HG03565 (cell line): ENCODE results near the gene ATG7.
"Not testable (repeated sequence)": the region's sequence is repeated elsewhere in the genome, so short reads cannot be mapped to it uniquely, and the experiment has no call there.

ENCODE experiments used
- ATAC-seq: cut with Tn5 transposase; IDR thresholded peaks from one replicate; pipeline ENCODE4 v1.9.1; 2021; ENCODE audit warnings: mild to moderate bottlenecking, moderate library complexity; ENCODE audit not compliant: unreplicated experiment

ATG7 gene

DNA sequence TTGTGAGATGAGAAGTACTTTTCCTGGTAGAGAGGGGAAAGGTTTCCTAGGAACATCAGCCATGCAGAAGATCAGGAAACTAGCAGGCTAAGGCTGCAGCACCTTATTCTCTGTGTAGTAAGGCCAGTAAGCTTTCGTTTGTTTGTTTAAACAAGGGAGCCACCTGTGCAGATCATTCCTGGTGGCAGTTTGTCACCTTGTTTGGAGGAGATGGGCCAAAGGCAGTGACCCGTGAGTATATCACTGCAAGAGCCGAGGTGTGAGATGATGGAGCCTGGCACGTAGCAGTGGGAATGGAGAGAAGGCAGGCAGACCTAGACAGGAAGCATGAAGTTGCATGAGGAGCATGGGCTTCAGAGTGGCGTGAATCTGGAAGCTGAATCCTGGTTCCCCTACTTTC, 19.6 kb downstream of the ATG7 start:
- ATAC-seq: no peak

GRCh38 chr3:11297126-11297525, 24.9 kb downstream of the ATG7 start:
- ATAC-seq: no peak

DNA sequence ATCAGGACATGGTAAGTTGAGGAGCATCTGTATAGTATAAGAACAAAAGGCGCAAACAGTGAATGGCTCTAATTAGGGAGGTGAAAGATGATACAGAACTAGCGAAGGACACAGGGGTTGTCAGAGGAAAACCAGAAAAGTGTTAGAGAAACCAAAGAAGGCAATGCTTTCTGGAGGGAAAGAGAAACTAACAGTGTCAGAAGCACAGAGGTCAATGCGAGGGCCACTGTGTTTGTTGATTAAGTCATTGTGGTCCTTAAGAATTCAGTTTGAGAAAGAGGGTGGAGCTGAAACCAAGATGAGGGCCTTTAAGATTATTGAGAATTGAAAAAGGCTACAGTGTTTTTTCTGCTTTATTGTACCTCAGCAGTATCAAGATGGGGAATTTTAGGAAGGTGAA, 28.8 kb downstream of the ATG7 start:
- peak; percentile 89 for ATAC-seq

DNA sequence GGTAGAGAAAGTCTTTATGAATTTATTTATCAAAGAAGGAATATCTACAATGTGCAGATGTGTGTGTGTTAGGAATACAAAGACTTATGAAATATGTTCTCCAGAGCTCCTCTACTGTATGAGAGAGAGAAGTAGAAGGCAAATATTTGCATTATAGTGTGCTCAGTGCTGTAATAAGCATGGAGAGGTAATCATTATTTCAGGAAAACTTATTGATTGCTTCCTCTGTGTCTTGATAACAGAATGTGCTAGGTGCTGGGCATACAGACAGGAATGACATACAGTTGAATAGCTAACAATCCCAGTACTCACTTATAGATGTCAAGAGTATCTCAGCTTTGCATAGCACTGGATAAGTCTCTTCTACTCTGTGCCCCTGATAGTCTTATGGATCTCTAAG, 30.2 kb downstream of the ATG7 start:
- ATAC-seq: no peak

- ATAC-seq: no peak
These were observed 32.0 kb downstream of the ATG7 start for GRCh38 chr3:11304175-11304574.

DNA sequence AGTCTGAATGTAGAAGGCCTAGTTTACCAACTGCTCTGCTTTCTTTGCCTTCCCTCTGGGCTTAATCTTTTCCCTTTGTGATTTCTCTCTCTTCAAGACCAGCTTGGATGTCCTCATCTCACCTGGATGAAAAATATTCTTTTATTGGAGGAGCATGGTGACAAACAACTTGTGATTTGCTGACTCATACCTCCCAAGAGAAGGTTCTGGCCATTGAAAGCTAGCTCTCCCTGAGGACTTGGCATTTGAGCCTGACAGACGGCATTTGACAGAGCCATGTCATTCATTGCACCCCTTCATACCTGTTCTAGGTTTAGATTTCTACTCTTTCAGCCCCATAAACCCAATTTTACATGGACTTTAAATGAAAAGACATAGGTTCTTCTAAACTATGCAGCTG, 33.3 kb downstream of the ATG7 start:
- ATAC-seq: no peak

DNA sequence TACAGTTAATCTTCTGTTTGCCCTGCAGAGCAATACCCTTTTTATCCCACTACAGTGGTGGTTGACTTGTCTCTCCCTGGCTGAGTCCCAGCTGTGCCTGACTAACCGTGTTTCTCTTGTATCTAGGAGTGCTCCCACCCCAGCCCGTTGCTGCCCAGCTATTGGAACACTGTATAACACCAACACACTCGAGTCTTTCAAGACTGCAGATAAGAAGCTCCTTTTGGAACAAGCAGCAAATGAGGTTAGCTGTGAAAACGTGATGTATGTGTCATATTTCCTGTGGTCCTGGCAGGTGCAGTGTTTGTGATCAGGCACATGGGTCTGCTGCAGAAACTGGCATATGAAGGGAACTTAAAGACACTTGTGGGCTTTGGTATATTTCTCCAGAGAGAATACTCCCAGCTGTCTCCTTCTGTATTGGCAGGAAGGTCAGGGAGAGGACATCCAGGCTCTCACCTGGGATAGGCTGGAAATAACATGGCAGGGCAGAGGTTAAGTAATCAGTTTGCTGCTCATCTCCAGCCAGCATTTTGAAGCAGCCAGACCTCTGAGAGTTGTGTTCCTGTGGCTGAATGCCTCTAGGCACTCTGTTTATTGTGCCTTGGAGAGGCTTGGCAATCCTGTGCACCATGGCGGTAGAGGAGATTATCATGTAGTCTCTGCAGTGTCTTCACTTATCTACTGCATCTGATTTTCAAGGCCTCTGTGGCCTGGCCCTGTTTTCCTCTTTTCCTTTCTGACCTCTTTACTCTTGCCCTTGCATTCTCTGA, 34.8 kb downstream of the ATG7 start:
- no peak for ATAC-seq

DNA sequence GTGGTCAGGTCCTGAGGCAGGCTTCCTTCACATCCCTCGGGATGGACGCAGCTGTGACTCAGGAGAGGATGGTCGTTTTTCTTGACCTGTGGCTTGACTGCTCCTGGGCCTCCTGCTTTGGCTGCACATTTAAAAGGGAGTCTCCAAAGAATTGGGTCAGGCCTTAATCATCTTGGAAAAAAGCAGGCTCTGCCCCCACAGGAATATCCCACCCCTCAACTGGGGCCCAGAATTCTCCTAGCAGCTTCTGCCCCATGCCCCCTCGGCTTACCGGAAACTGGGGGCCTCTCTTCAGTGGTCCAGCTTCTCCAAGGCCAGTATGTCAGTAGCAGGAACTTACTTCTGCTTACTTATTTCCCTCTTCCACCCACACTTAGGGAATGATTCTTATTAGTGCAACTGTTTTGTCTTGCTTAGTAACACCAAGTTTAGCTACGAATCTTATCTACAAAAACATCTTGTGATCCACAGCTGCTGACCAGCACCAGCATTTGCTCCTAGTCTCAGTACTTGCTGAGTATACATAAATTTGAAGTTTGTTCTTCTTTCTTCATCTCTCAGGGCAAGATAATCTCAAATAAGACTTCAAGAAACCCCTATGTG, 35.7 kb downstream of the ATG7 start:
- ATAC-seq: no peak

DNA sequence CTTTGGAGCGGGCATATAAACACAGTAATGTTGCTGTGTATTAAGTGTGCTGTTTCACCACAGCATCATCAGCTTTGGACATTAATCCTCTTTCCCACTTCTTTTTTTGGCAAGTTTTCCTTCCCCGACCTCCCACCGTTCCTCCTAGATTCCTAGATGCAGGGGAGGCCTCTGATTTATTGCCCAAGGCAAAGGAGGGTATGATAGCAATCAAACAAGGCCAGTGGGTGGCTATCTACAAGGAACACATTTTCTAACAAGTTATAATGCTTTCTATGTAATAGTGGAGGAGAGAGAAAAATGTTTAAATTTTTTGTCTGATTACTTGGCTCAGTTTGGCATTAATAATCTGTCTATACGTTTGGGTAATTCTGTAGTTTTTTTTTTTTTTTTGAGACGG, 38.1 kb downstream of the ATG7 start:
- no peak for ATAC-seq

DNA sequence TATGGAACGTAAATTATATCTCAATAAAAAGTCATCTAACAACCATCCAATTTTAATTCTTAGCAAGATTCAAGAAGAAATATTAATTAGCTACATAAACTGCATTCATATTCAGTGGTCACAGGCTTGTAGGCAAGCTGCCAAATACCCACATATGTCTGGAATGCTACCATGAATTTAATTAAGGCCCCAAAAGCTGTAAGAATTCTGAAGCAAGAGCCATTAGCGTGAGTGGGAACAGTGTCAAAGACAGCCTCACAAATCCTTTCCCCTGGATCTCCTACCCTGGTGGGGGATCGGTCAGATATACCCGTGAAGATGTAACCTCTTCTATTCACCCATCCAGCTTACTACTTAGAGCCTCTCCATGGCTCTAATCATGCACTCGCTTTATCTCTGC, 40.0 kb downstream of the ATG7 start:
- no peak for ATAC-seq

GRCh38 chr3:11317300-11317699, 45.1 kb downstream of the ATG7 start:
- no peak for ATAC-seq

GRCh38 chr3:11322931-11323330, 50.7 kb downstream of the ATG7 start:
- no peak for ATAC-seq

DNA sequence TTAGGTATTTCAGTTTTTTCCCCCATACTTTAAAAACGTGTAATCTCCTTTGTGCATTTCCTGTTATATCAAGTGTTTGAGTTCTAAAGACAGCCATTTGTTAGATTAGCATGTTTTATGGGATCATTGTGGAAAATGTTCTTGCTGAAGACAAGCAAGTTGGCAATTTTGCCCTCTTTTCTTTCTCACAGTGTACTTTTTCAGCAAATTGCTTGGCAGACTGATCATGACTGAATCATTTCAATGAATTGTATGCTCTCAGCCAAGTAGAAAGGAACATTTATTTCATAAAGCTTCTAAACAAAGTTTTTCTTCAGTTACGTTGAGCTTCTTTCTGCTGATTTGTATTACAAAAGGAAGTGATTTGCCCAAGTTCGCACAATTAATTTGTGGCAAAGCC, 51.6 kb downstream of the ATG7 start:
- no peak for ATAC-seq

DNA sequence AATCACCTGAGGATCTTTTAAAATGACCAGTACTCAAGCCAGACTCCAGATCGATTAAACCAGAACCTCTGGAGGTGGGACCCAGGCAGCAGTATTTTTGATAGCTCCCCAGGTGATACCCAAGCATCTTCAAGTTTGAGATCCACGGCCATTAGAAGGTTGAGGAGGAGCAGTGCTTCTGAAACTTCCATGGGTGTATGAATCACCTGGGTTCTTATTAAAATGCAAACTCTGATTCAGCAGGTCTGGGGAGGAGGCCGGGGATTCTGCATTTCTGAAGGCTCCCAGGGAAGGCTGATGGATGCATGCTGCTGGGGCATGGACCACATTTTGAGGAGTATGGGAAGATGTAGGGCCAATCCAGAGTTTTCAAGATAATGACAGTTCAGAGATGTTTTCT, 55.4 kb downstream of the ATG7 start:
- ATAC-seq: no peak

DNA sequence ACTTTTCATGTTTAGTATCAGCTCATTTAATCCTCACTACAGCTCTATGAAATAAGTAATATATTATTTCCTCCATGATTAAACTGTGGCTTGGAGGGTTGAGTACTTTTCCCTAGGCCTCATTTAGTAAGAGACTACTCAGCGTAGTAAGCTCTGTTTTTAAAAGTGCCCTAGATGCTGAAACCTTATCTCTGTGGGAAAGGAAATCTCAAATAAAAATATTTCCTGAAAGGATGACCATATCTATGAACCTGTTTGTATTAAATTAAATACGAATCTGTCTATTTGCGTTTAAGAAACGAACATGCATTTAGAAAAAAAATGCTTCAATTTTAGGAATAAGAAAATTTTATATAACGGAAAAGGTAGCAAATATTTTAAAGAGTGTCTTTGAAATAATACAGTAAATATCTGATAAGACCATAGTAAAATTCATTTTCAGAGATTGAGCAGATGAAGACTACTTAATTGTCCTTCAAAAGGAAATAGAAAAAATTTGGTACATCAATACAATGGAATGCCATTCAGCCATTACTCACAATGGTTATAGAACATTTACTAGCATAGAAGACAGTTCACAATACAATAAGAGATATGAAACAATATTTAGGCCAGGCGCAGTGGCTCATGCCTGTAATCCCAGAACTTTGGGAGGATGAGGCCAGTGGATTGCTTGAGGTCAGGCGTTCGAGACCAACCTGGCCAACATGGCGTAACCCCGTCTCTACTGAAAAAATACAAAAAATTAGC, 56.2 kb downstream of the ATG7 start:
- no peak for ATAC-seq

GRCh38 chr3:11329777-11330176, 57.6 kb downstream of the ATG7 start:
- ATAC-seq: no peak

- no peak for ATAC-seq
These were observed 58.9 kb downstream of the ATG7 start for GRCh38 chr3:11331101-11331500.

DNA sequence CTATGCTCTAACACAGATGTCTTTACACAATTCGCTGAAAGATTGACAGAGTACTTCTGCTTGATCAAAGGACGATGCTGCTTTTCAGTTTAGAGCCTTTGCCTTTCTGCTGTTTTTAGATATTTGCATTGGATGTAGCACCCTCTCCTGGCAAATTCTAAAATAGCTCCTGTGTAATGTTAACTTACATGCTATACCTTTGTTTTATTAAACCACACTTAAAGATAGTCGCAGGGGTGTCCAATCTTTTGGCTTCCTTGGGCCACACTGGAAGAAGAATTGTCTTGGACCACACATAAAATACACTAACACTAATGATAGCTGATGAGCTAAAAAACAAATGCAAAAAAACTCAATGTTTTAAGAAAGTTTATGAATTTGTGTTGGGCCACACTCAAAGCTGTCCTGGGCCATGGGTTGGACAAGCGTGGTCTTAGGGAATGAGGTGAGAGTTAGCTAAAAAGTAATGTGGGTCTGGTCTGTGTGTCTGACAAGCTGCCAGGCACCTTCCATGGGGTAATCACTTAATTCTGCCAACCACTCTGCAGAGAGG, 62.9 kb downstream of the ATG7 start:
- ATAC-seq: peak; percentile 57

DNA sequence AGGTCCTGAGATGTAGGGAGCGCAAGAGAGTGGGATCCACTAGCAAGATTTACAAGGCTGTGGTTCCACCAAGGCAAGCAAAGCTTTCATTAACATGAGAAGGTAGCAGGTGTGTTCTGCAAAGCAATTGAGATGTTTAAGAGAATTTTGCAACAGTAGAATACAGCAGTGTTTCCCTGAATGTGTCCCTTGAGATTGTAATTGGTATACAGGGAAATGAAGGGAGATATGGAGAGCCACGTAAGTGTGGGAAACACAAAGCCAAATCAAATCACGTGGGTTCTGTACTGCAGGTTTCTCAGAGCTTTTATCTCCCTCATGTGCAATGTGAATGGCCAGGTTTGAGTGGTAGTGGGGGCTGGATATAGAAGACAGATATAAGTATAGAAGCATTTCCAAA, 67.3 kb downstream of the ATG7 start:
- no peak for ATAC-seq

DNA sequence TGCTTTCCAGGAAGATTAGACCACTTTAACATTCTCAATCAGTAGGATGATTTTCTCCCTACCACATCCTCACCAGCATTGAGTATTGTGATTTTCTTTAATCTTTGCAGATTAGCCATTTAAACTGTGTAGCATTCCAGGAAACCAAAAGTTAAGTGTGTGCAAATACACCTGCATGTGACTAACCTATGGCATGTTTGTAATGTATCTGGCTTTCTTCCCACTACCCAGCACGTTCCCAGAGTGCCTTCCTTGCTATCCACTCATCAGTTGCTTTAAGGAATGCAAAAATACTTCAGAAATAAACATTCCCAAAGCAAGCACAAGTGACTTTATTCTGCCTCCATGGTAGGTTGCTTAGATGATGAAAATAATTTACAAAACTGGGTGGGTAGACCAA, 74.2 kb downstream of the ATG7 start:
- ATAC-seq: no peak

- ATAC-seq: not testable (repeated sequence)
These were observed 76.7 kb downstream of the ATG7 start for GRCh38 chr3:11348877-11349276.

- ATAC-seq: no peak
These were observed 77.2 kb downstream of the ATG7 start for GRCh38 chr3:11349446-11349845.
